Keratinocyte (primary cell): ENCODE results near the gene NRP1.

ENCODE experiments used
- CTCF ChIP-seq, 3 experiments: IDR thresholded peaks in 1 of 3; conservative IDR thresholded peaks in 1 of 3; optimal IDR thresholded peaks in 1 of 3; 2 replicates in 2 of 3; 3 replicates in 1 of 3; pipeline versions ENCODE3 to v1.5.1; 2011; ENCODE audit warnings: low read length in 3 of 3, mild to moderate bottlenecking in 3 of 3, moderate library complexity in 2 of 3, control low read depth in 1 of 3, inconsistent platforms in 1 of 3; ENCODE audit not compliant: insufficient read depth in 2 of 3; ENCODE audit errors: extremely low read depth in 1 of 3
- EZH2 ChIP-seq: IDR thresholded peaks from one replicate; pipeline ENCODE4 v1.6.1; 2012; ENCODE audit warnings: inconsistent platforms, mild to moderate bottlenecking, low read length, moderate library complexity

- no peak for TF ChIP-seq CTCF (optimal IDR thresholded peaks at IDR 0.05 in 1 of 3, IDR thresholded peaks at IDR 0.05 in 1 of 3, conservative IDR thresholded peaks at IDR 0.05 in 1 of 3; ENCODE audit: extremely low read depth in 1 of 3, insufficient read depth in 2 of 3, low read length in 3 of 3)
- TF ChIP-seq EZH2 = no peak
Observed at GRCh38 chr10:33277135-33277536, 57.3 kb downstream of the NRP1 start.
